GM18505 (cell line): ENCODE data around the gene DNAJC1.
A peak's percentile ranks its signal among the peaks of the same experiment; 100 is the strongest.
"Not testable (repeated sequence)": the region's sequence is repeated elsewhere in the genome, so short reads cannot be mapped to it uniquely, and the experiment has no call there.

Experiments used
- ATAC-seq: cut with Tn5 transposase; IDR thresholded peaks from one replicate; pipeline ENCODE4 v1.9.1; 2021; ENCODE audit not compliant: unreplicated experiment
- POLR2A ChIP-seq: IDR thresholded peaks from 4 replicates; pipeline ENCODE4 v1.6.1; 2011; ENCODE audit warnings: borderline replicate concordance; ENCODE audit not compliant: insufficient read depth, insufficient read length; ENCODE audit errors: extremely low read depth

Gene DNAJC1

DNA sequence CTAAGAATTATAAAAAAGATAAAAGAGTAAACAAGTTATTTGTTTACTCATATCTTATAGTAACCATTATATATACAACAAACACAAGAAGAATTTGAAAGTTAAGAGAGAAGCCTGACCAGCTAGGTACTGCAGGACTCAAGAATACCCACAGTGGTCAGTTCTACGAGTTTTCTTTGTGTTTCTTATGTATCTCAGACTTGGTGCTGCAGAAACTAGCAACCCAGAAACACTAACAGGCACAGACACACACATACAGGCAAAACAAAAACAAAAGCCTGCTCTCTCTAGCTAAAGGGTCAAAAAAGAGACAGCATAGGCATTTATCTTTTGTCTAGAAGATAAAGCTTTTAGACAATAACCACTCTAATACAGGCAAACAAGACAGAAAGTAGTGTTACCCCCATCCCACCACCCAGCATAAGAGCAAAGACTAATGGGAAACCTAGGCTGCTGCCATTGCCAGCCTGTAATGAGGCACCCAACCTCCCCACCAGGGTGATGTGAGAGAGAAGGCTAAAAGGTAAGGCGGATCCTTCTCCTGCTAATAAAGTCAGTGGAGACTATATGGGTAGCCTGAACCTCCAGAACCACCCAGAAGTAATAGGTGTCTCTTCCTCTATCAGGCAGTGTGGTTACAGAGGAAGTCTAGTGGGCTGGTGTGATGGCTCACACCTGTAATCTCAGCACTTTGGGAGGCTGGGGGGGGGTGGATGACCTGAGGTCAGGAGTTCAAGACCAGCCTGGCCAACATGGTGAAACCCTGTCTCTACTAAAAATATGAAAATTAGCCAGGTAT is 113.9 kb downstream of the DNAJC1 start:
- TF ChIP-seq POLR2A, result no peak
- ATAC-seq, result no peak

DNA sequence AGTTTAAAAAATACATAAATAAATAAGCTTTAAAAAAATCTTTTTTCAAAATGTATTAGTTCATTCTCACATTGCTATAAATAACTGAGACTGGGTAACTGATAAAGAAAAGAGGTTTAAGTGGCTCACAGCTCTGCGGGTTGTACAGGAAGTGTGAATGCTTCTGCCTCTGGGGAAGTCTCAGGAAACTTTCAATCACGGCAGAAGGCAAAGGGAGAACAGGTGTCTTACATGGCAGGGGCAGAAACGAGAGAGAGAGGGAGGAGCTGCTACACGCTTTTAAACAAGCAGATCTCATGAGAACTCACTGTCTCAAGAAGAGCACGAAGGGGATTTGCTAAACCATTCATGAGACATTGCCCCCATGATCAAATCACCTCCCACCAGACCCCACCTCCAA is 114.6 kb downstream of the DNAJC1 start:
- no peak for TF ChIP-seq POLR2A
- peak; percentile 97 for ATAC-seq

DNA sequence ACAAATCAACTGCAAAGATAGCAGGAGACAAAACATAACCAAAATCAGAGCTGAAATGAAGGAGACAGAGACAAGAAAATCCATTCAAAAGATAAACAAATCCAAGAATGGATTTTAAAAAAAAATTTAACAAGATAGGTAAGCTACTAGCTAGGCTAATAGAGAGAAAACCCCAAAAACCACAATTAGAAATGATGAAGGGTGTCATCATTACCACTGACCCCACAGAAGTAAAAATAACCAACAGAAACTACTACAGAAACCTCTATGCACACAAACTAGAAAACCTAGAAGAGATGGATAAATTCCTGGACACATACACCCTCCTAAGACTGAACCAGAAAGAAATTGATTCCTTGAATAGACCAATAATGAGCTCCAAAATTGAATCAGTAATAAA is 117.6 kb downstream of the DNAJC1 start:
- no peak for TF ChIP-seq POLR2A
- ATAC-seq, result no peak

GRCh38 chr10:21873198-21873597 is 130.3 kb downstream of the DNAJC1 start:
- TF ChIP-seq POLR2A, result no peak
- no peak for ATAC-seq

GRCh38 chr10:21872771-21873170 is 130.8 kb downstream of the DNAJC1 start:
- ATAC-seq, result not testable (repeated sequence)

DNA sequence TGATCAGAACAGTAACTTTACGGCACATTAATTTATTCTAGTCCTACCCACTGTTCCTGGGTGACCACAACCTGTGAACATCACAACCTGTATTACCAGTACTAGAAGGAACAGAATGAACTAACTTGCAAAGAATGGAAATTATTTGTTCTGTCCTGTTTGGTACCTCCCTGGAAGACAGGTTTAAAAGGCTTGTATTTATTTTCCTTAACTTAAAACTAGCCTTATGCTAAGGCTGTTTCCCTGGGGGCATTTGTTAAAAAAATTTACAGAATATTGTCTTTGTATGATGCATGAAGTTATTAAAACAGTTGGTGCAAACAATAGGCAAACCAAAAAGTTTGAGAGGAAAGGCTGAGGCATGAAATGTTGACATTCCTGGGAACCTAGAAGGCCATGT is 132.7 kb downstream of the DNAJC1 start:
- no peak for TF ChIP-seq POLR2A
- no peak for ATAC-seq

- ATAC-seq, result not testable (repeated sequence)
Observed at GRCh38 chr10:21869087-21869486, 134.4 kb downstream of the DNAJC1 start.

DNA sequence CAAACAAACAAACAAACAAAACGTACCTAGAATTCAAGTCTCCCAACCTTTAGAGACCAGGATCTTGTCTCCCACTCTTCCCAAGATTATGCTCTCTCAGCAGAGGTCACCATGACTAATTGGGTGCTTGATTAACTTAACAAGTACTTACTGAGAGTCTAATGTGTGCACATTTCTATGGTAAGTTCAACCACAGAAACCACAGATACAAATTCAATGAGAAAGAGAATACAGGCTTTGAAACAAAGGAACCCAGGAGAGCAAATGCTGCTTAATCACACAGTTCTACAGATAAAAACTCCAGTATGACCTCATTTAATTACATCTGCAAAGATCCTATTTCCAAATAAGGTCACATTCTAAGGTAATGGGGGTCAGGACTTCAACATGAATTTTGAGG is 142.8 kb downstream of the DNAJC1 start:
- no peak for TF ChIP-seq POLR2A
- no peak for ATAC-seq

DNA sequence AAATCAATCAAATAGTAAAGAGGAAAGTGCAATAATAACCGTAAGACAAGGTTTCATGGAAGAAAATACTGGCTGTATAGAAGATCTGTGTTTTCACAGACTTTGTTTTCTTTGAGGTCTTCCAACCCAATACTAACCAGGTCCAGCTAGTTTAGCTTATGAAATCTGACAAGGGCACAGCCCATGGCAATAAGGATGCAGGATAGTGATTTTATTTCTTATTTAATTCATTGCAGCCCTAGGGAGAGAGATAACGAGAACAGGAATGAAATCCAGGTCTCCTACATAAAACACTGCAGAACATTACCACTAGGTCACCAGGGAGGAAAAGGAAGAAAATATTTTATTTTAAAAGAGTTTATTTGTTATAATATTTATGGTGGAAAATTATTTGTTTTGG is 145.1 kb downstream of the DNAJC1 start:
- no peak for ATAC-seq
- TF ChIP-seq POLR2A, result no peak

- ATAC-seq, result no peak
- no peak for TF ChIP-seq POLR2A
Observed at GRCh38 chr10:21849607-21850006, 153.9 kb downstream of the DNAJC1 start.

- no peak for ATAC-seq
Observed at GRCh38 chr10:21843645-21844044, 159.9 kb downstream of the DNAJC1 start.

GRCh38 chr10:21841273-21841672 is 162.3 kb downstream of the DNAJC1 start:
- not testable (repeated sequence) for ATAC-seq

More at GRCh38 chr10:21843645-21844044, 159.9 kb downstream of the DNAJC1 start:
- no peak for TF ChIP-seq POLR2A

DNA sequence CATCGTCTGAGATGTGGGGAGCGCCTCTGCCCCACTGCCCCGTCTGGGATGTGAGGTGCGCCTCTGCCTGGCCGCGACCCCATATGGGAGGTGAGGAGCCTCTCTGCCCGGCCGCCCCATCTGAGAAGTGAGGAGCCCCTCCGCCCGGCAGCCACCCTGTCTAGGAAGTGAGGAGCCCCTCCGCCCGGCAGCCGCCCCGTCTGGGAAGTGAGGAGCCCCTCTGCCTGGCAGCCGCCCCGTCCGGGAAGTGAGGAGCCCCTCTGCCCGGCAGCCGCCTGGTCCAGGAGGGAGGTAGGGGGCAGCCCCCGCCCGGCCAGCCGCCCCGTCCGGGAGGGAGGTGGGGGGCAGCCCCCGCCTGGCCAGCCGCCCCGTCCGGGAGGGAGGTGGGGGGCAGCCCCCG is 166.0 kb downstream of the DNAJC1 start:
- not testable (repeated sequence) for ATAC-seq

DNA sequence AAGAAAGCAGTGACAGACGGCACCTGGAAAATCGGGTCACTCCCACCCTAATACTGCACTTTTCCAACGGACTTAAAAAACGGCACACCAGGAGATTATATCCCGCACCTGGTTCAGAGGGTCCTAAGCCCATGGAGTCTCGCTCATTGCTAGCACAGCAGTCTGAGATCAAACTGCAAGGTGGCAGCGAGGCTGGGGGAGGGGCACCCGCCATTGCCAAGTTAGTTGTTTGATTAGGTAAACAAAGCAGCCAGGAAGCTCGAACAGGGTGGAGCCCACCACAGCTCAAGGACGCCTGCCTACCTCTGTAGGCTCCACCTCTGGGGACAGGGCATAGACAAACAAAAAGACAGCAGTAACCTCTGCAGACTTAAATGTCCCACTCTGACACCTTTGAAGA is 169.0 kb downstream of the DNAJC1 start:
- ATAC-seq, result not testable (repeated sequence)

DNA sequence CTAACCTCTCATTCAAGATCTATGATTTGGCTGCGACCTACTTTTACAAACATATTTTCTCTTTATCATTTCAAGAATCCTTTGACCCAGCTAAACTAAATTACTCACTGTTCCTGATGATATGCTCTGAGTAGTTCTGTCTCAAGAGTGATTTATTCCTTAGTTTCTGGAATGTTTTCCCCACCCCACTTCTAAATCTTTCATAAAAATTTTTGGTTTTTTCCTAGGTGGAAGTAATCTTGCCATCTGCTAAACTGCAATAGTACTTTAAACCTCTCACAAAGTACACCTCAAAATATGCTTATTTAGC is 170.8 kb downstream of the DNAJC1 start:
- ATAC-seq, result no peak

More for the DNA sequence above, 170.8 kb downstream of the DNAJC1 start:
- no peak for TF ChIP-seq POLR2A
